Activated gamma-delta T cell (primary cell): Measurements from ENCODE around the gene PLXNB2.

Experiments
- DNase-seq: peaks from one replicate; lab custom pipeline; 2025; lab: John Stamatoyannopoulos, UW

Gene PLXNB2

GRCh38 chr22:50298937-50299784 is 8.3 kb downstream of the PLXNB2 start:
- DNase-seq, result no peak

- DNase-seq, result no peak
Observed at GRCh38 chr22:50298266-50298637, 9.2 kb downstream of the PLXNB2 start.

- no peak for DNase-seq
Observed at GRCh38 chr22:50297510-50298265, 9.8 kb downstream of the PLXNB2 start.

GRCh38 chr22:50296658-50297490 is 10.6 kb downstream of the PLXNB2 start:
- no peak for DNase-seq

GRCh38 chr22:50294319-50294656 is 13.2 kb downstream of the PLXNB2 start:
- no peak for DNase-seq

- no peak for DNase-seq
Observed at GRCh38 chr22:50293441-50294318, 13.8 kb downstream of the PLXNB2 start.

- no peak for DNase-seq
Observed at GRCh38 chr22:50292643-50293440, 14.6 kb downstream of the PLXNB2 start.

GRCh38 chr22:50289942-50290630 is 17.4 kb downstream of the PLXNB2 start:
- no peak for DNase-seq

GRCh38 chr22:50289151-50289941 is 18.1 kb downstream of the PLXNB2 start:
- no peak for DNase-seq

- DNase-seq, result no peak
Observed at GRCh38 chr22:50287731-50288130, 19.7 kb downstream of the PLXNB2 start.

- DNase-seq, result no peak
Observed at GRCh38 chr22:50286701-50287318, 20.6 kb downstream of the PLXNB2 start.

- no peak for DNase-seq
Observed at GRCh38 chr22:50286275-50286674, 21.2 kb downstream of the PLXNB2 start.

- DNase-seq, result no peak
Observed at GRCh38 chr22:50285568-50286229, 21.7 kb downstream of the PLXNB2 start.

- no peak for DNase-seq
Observed at GRCh38 chr22:50284479-50284878, 23.0 kb downstream of the PLXNB2 start.

- no peak for DNase-seq
Observed at GRCh38 chr22:50283821-50284220, 23.6 kb downstream of the PLXNB2 start.

GRCh38 chr22:50282361-50283155 is 24.9 kb downstream of the PLXNB2 start:
- no peak for DNase-seq

- DNase-seq, result no peak
Observed at GRCh38 chr22:50281957-50282356, 25.5 kb downstream of the PLXNB2 start.
